ENCODE results near the gene EHMT1.

DNA sequence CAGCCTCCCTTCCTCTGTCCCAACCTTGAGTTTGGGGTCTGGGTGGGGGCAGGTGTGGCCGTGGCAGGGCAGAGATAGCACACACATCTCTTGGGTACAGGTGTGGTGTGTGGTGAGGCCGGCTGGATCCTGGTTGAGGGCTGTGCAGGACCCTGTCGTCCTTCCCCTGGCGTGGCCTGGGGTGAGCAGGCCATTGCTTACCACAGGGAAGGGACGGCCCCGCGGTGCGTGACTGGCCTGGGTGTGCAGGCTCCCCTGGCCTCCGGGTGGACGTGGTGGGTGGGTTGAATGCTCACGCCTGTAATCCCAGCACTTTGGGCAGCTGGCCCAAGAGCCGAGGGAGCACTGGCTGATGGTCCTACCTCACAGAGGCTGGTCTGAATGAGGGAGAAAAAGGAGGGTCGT, 12.1 kb upstream of the EHMT1 start:
- TF ChIP-seq, protein P1, sequence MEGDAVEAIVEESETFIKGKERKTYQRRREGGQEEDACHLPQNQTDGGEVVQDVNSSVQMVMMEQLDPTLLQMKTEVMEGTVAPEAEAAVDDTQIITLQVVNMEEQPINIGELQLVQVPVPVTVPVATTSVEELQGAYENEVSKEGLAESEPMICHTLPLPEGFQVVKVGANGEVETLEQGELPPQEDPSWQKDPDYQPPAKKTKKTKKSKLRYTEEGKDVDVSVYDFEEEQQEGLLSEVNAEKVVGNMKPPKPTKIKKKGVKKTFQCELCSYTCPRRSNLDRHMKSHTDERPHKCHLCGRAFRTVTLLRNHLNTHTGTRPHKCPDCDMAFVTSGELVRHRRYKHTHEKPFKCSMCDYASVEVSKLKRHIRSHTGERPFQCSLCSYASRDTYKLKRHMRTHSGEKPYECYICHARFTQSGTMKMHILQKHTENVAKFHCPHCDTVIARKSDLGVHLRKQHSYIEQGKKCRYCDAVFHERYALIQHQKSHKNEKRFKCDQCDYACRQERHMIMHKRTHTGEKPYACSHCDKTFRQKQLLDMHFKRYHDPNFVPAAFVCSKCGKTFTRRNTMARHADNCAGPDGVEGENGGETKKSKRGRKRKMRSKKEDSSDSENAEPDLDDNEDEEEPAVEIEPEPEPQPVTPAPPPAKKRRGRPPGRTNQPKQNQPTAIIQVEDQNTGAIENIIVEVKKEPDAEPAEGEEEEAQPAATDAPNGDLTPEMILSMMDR (IDR thresholded peaks at IDR 0.05) = no peak
- TF ChIP-seq SIN3A (IDR thresholded peaks at IDR 0.05; ENCODE audit: borderline replicate concordance, insufficient read depth, low read depth, low read length) = no peak

All from Panc1 (cell line).